HepG2 (cell line): Measurements from ENCODE around the gene HSD17B8. TPM values are rescaled to one million over a fixed set of nuclear protein-coding genes. Genes with fewer than 3 reads are reported as not detected.

ENCODE experiments used
- ATAC-seq: fragments of 200-7000 bp; cut with Tn5 transposase; 3 replicates; pipeline ENCODE4 v1.9.1; 2020; ENCODE audit warnings: mild to moderate bottlenecking, moderate library complexity
- BruUV-seq: library from RNA; stranded (reverse); fragments of 400-500 nt; replicated peaks from 2 replicates; lab custom pipeline; 2021; lab: Mats Ljungman, UMichigan
- CTCF ChIA-PET: fragments of 300-600 bp; formaldehyde crosslinking; extraction: SDS; loops from one replicate; lab custom pipeline; 2021; ENCODE audit warnings: low total read pairs, inconsistent platforms, low intra/inter-chr PET ratio; lab: Yijun Ruan, JAX
- POLR2A ChIA-PET: fragments of 350-600 bp; sonication (Branson Sonifier 250); formaldehyde crosslinking; loops from one replicate; lab custom pipeline; 2020; ENCODE audit warnings: antibody characterized with exemption, inconsistent platforms; lab: Yijun Ruan, JAX
- DNase-seq: peaks from one replicate; pipeline ENCODE4 v3.0.0-alpha.2; 2015; ENCODE audit warnings: low spot score
- FAIRE-seq: peaks from 3 replicates; lab custom pipeline; 2011; peaks lifted over from hg19 to GRCh38; lab: Jason Lieb, UNC
- H2AFZ ChIP-seq: one replicate; pipeline ENCODE4 v1.6.1; 2011; ENCODE audit warnings: low read length, inconsistent platforms
- H3K27ac ChIP-seq: fragments of 300-600 bp; 3 replicates; pipeline ENCODE4 v1.8.0; 2011; ENCODE audit warnings: mixed run types, mild to moderate bottlenecking, mixed read lengths, low read length, inconsistent platforms; ENCODE audit not compliant: insufficient read depth; ENCODE audit errors: extremely low read length
- H3K27me3 ChIP-seq, 2 experiments: fragments of 200-600 bp in 1 of 2; 2 replicates in 1 of 2; 3 replicates in 1 of 2; pipeline versions ENCODE4 v1.6.0 to v1.8.0; 2011; ENCODE audit warnings: low read length in 2 of 2, mild to moderate bottlenecking in 2 of 2, moderate library complexity in 2 of 2, inconsistent platforms in 1 of 2; ENCODE audit not compliant: insufficient read depth in 2 of 2, control insufficient read depth in 1 of 2
- H3K36me3 ChIP-seq, 2 experiments: fragments of 200-600 bp in 1 of 2; replicated peaks in 1 of 2; 2 replicates in 1 of 2; 3 replicates in 1 of 2; pipeline versions ENCODE4 v1.5.1 to v1.8.0; 2011; ENCODE audit warnings: low read length in 2 of 2, inconsistent platforms in 1 of 2; ENCODE audit not compliant: insufficient read depth in 2 of 2, control insufficient read depth in 1 of 2
- H3K4me1 ChIP-seq: 2 replicates; pipeline ENCODE4 v1.5.1; 2012; ENCODE audit warnings: low read length, inconsistent platforms; ENCODE audit not compliant: insufficient read depth
- H3K4me2 ChIP-seq: 2 replicates; pipeline ENCODE4 v1.6.0; 2011; ENCODE audit warnings: low read depth, low read length, inconsistent platforms
- H3K4me3 ChIP-seq, 3 experiments: fragments of 200-600 bp in 1 of 3; sonication (generic), shearing (Covaris generic) in 1 of 3; replicated peaks in 1 of 3; 2 replicates each; pipeline ENCODE4 v1.5.1; 2011 to 2016; ENCODE audit warnings: low read length in 3 of 3, inconsistent platforms in 2 of 3, low read depth in 2 of 3, mild to moderate bottlenecking in 2 of 3, control low read depth in 1 of 3, mixed read lengths in 1 of 3; ENCODE audit not compliant: insufficient read depth in 1 of 3
- H3K79me2 ChIP-seq: one replicate; pipeline ENCODE4 v1.6.1; 2011; ENCODE audit warnings: low read length, inconsistent platforms; ENCODE audit not compliant: insufficient read depth
- H3K9ac ChIP-seq: 2 replicates; pipeline ENCODE4 v1.6.0; 2011; ENCODE audit warnings: mild to moderate bottlenecking, low read depth, low read length, inconsistent platforms; ENCODE audit not compliant: insufficient read depth
- H3K9me3 ChIP-seq: 2 replicates; pipeline ENCODE4 v1.5.1; 2012; ENCODE audit warnings: mild to moderate bottlenecking, low read length
- H4K20me1 ChIP-seq: 2 replicates; pipeline ENCODE4 v1.6.0; 2011; ENCODE audit warnings: inconsistent platforms, mild to moderate bottlenecking, low read length, moderate library complexity; ENCODE audit not compliant: insufficient read depth
- DNMT3B ChIP-seq: conservative IDR thresholded peaks from 2 replicates; pipeline ENCODE4 v1.6.1; 2016; ENCODE audit warnings: missing biosample characterization, control low read depth
- ELF1 ChIP-seq: sonication (generic); formaldehyde crosslinking; IDR thresholded peaks from 2 replicates; pipeline ENCODE4 v1.4.0; 2020; ENCODE audit warnings: missing genetic modification reagents
- NFIB ChIP-seq: sonication (generic); formaldehyde crosslinking; IDR thresholded peaks from 2 replicates; pipeline ENCODE4 v1.9.0; 2021; ENCODE audit warnings: missing genetic modification reagents, mild to moderate bottlenecking, borderline replicate concordance
- NRL ChIP-seq: sonication (generic); formaldehyde crosslinking; IDR thresholded peaks from 2 replicates; pipeline ENCODE4 v1.5.0; 2020; ENCODE audit warnings: missing genetic modification reagents, mild to moderate bottlenecking, moderate library complexity, borderline replicate concordance
- POLR2G ChIP-seq: fragments of 200-400 bp; formaldehyde crosslinking; IDR thresholded peaks from 2 replicates; pipeline ENCODE4 v1.6.1; 2018; ENCODE audit warnings: mild to moderate bottlenecking, low read depth, low read length, moderate library complexity
- SNAPC2 ChIP-seq: sonication (generic); formaldehyde crosslinking; IDR thresholded peaks from 2 replicates; pipeline ENCODE4 v1.8.1; 2022; ENCODE audit warnings: mild to moderate bottlenecking, missing genetic modification reagents
- ZBTB38 ChIP-seq: sonication (generic); formaldehyde crosslinking; IDR thresholded peaks from 2 replicates; pipeline ENCODE4 v1.5.1; 2020; ENCODE audit warnings: mild to moderate bottlenecking, missing genetic modification reagents
- ZNF232 ChIP-seq: sonication (generic); formaldehyde crosslinking; IDR thresholded peaks from 2 replicates; pipeline ENCODE4 v1.4.0; 2020; ENCODE audit warnings: missing genetic modification reagents, borderline replicate concordance
- ZNF256 ChIP-seq: sonication (generic); formaldehyde crosslinking; conservative IDR thresholded peaks from 2 replicates; pipeline ENCODE4 v1.4.0; 2020; ENCODE audit warnings: missing genetic modification reagents
- ZNF264 ChIP-seq: sonication (generic); formaldehyde crosslinking; IDR thresholded peaks from 2 replicates; pipeline ENCODE4 v1.4.0; 2020; ENCODE audit warnings: missing genetic modification reagents
- ZNF275 ChIP-seq: sonication (generic); formaldehyde crosslinking; IDR thresholded peaks from 2 replicates; pipeline ENCODE4 v1.8.0; 2022; ENCODE audit warnings: missing genetic modification reagents, mild to moderate bottlenecking, inconsistent platforms, borderline replicate concordance
- ZNF337 ChIP-seq: sonication (generic); formaldehyde crosslinking; IDR thresholded peaks from 2 replicates; pipeline ENCODE4 v1.5.1; 2020; ENCODE audit warnings: missing genetic modification reagents, low read depth, mild to moderate bottlenecking, borderline replicate concordance
- ZNF563 ChIP-seq: sonication (generic); formaldehyde crosslinking; IDR thresholded peaks from 2 replicates; pipeline ENCODE4 v1.8.0; 2022; ENCODE audit warnings: mild to moderate bottlenecking, moderate library complexity, missing genetic modification reagents
- ZNF589 ChIP-seq: sonication (generic); formaldehyde crosslinking; conservative IDR thresholded peaks from 2 replicates; pipeline ENCODE4 v1.8.0; 2022; ENCODE audit warnings: mild to moderate bottlenecking, moderate library complexity, missing genetic modification reagents
- ZNF788 ChIP-seq: sonication (generic); formaldehyde crosslinking; IDR thresholded peaks from 2 replicates; pipeline ENCODE4 v1.5.0; 2020; ENCODE audit warnings: mild to moderate bottlenecking, missing genetic modification reagents, borderline replicate concordance
- ZSCAN25 ChIP-seq: sonication (generic); formaldehyde crosslinking; IDR thresholded peaks from 2 replicates; pipeline ENCODE4 v1.8.0; 2022; ENCODE audit warnings: mild to moderate bottlenecking, missing genetic modification reagents
- WGBS: methylation state at CpG from one replicate; pipeline ENCODE4 v1.1.6; 2017; ENCODE audit warnings: low lambda C conversion rate; 5-methylcytosine and 5-hydroxymethylcytosine counted together
- in situ Hi-C: cut with HindIII; loops from 2 replicates; pipeline ENCODE4 v1.10.0; 2017; ENCODE audit warnings: low pct_unique_long_range_greater_than_20kb; ENCODE audit not compliant: extremely low pct_ligation_motif_present
- intact Hi-C: fragments of 100-400 bp; cut with micrococcal nuclease; formaldehyde crosslinking; loops from one replicate; pipeline ENCODE4 v1.10.0; 2022; ENCODE audit not compliant: unreplicated experiment
- polyA plus RNA-seq, 8 experiments: library from polyadenylated mRNA; depleted of rRNA in 3 of 8; stranded (reverse) in 7 of 8; unstranded in 1 of 8; fragments of >200 nt; fragmentation: Illumina TruSeq in 4 of 8; extraction: Trizol in 4 of 8; gene quantifications; 2 replicates each; pipeline versions ENCODE4 v1.2.1 to v1.2.3, GENCODE V29; 2011 to 2016; ENCODE audit warnings: low read depth in 4 of 8, missing spikeins in 1 of 8, mixed read lengths in 1 of 8; ENCODE audit not compliant: insufficient read depth in 1 of 8
- total RNA-seq, 5 experiments: library from RNA; depleted of rRNA; stranded (reverse); fragments of >200 nt; fragmentation: Illumina TruSeq; extraction: Trizol; gene quantifications; 2 replicates each; pipeline ENCODE4 v1.2.3, GENCODE V29; 2016; ENCODE audit warnings: low read depth in 1 of 5
- TF ChIP-seq, protein P1 (sequence below): sonication (generic); formaldehyde crosslinking; IDR thresholded peaks from 2 replicates; pipeline ENCODE4 v1.4.0; 2020; ENCODE audit warnings: missing genetic modification reagents, low read depth, mild to moderate bottlenecking, borderline replicate concordance
- TF ChIP-seq, protein P2 (sequence below): sonication (generic); formaldehyde crosslinking; IDR thresholded peaks from 2 replicates; pipeline ENCODE4 v1.4.0; 2020; ENCODE audit warnings: missing genetic modification reagents

Gene HSD17B8
- total and polyA plus RNA-seq, 2 of the 13 experiments (the other 11 are each of a cell fraction or from before 2014, with no cell fraction given) = 12.6 to 20.1 TPM

- FAIRE-seq (no peak), DNase-seq (no peak), ATAC-seq (peak; percentile 16)
- H3K36me3 ChIP-seq = peaks cover 0 to 2% of the 10 kb centered on the region in 2 experiments; a peak in 4 of 5 replicates
- H2AFZ ChIP-seq = no peak overlapping the region
- in situ Hi-C loops = loop anchor here (5.0 kb wide), 4 partner anchors 48 to 233 kb away; partner anchors contain the start of genes HSD17B8, RXRB and SLC39A7
- CTCF ChIA-PET = interaction anchor here (1.5 to 2.3 kb wide), 2 partner anchors 88 to 235 kb away, joined by 9 to 16 read pairs; no protein-coding TSS in a partner anchor
- peaks cover 30% of the 10 kb centered on the region for H3K4me1 ChIP-seq
- intact Hi-C loops = loop anchor here (1.0 to 2.0 kb wide), 5 partner anchors 49 to 235 kb away; partner anchors contain the start of genes RXRB and SLC39A7
- POLR2A ChIA-PET = interaction anchor here (0.6 to 5.1 kb wide), 30 partner anchors 11 to 278 kb away, joined by 3 to 94 read pairs (median 8); partner anchors contain the start of genes B3GALT4, CUTA, HSD17B8 and PFDN6
- H3K9ac ChIP-seq = peak overlapping the region; percentile 96
- H3K4me2 ChIP-seq = peak overlapping the region; percentile 100
- H3K9me3 ChIP-seq = no peaks in the 10 kb centered on the region
- H3K27me3 ChIP-seq = no peaks in the 10 kb centered on the region; a peak in 1 of 5 replicates
- BruUV-seq = TSS peak; percentile 80
- WGBS = 16% methylated on average over 15 of the region's 15 CpGs
- H3K27ac ChIP-seq = peak overlapping the region; percentile 94
- no peaks in the 10 kb centered on the region for H4K20me1 ChIP-seq
- H3K79me2 ChIP-seq = no peaks in the 10 kb centered on the region
- peak overlapping the region; percentile 80 to 89 (median 86) for H3K4me3 ChIP-seq
- TF ChIP-seq ZNF264 (no peak), ZNF232 (CRISPR knock-in tag) (peak; percentile 62; the same call in 1 of the 2 replicates), ZNF788 (CRISPR knock-in tag) (0 out of 2 replicates have a peak, but pooled peaks have one; percentile 1), DNMT3B (0 out of 2 replicates have a peak, but pooled peaks have one; percentile 43), ZNF337 (0 out of 2 replicates have a peak, but pooled peaks have one; percentile 27), NFIB (CRISPR knock-in tag) (0 out of 2 replicates have a peak, but pooled peaks have one; percentile 11), ELF1 (CRISPR knock-in tag) (0 out of 2 replicates have a peak, but pooled peaks have one; percentile 1), NRL (CRISPR knock-in tag) (0 out of 2 replicates have a peak, but pooled peaks have one; percentile 15), SNAPC2 (CRISPR knock-in tag) (0 out of 2 replicates have a peak, but pooled peaks have one; percentile 21), ZNF256 (0 out of 2 replicates have a peak, but pooled peaks have one; percentile 80), ZNF589 (CRISPR knock-in tag) (0 out of 2 replicates have a peak, but pooled peaks have one; percentile 46), POLR2G (no peak), ZSCAN25 (CRISPR knock-in tag) (peak; percentile 35; the same call in 1 of the 2 replicates), ZNF563 (0 out of 2 replicates have a peak, but pooled peaks have one; percentile 15), ZBTB38 (CRISPR knock-in tag) (no peak), ZNF275 (CRISPR knock-in tag) (no peak)
- TF ChIP-seq, protein P1, sequence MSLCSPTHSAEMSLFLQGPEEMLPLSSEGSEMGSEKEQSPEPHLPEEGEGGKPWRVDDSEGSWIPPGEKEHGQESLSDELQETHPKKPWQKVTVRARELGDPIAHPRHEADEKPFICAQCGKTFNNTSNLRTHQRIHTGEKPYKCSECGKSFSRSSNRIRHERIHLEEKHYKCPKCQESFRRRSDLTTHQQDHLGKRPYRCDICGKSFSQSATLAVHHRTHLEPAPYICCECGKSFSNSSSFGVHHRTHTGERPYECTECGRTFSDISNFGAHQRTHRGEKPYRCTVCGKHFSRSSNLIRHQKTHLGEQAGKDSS (CRISPR knock-in tag) = no peak
- TF ChIP-seq, protein P2, sequence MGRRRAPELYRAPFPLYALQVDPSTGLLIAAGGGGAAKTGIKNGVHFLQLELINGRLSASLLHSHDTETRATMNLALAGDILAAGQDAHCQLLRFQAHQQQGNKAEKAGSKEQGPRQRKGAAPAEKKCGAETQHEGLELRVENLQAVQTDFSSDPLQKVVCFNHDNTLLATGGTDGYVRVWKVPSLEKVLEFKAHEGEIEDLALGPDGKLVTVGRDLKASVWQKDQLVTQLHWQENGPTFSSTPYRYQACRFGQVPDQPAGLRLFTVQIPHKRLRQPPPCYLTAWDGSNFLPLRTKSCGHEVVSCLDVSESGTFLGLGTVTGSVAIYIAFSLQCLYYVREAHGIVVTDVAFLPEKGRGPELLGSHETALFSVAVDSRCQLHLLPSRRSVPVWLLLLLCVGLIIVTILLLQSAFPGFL (CRISPR knock-in tag) = peak; percentile 62; the same call in 1 of the 2 replicates
Observed at GRCh38 chr6:33249732-33250630, 45.5 kb downstream of the HSD17B8 start.
